GM19324 (cell line): Measurements from ENCODE around the gene PCDHGC4.
A peak's percentile ranks its signal among the peaks of the same experiment; 100 is the strongest.

Source experiments
- ATAC-seq: cut with Tn5 transposase; IDR thresholded peaks from one replicate; pipeline ENCODE4 v1.9.1; 2021; ENCODE audit warnings: mild to moderate bottlenecking, moderate library complexity; ENCODE audit not compliant: unreplicated experiment, low FRiP score

Gene PCDHGC4

DNA sequence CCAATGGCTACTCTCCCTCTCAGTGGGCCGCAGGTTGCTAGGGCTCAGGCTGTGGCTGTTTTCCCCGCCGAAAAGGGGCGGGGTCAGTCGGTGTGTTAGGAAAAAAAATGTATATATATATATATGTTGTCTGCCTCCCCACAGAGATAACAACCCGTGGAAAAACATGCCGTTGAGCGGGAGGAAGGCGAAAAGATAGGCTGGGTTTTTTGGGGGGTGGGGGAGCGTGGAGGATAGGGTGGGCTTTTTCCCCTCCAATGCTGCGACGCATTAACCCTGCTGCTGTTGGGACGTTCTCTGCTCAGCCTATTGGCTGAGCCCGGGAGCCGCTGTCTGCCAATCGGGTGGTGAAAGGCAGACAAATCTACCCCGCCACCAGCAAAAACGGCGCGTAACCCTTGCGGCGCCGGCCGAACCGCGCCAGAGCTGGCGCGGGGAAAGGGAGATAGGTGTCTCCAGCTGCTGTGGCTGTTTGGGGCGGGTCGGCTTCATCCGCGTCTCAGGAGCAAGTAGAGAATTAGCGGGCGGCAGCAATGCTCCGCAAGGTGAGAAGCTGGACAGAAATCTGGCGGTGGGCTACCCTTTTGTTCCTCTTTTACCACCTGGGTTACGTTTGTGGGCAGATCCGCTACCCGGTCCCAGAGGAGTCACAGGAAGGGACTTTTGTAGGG lies at the start of gene PCDHGC4:
Gene PCDHGC4, plus strand, starts transcription at position 390 of the 671 bp plus-strand sequence. Its CDS starts 144 bp downstream, at position 534.
- ATAC-seq, result no peak

DNA sequence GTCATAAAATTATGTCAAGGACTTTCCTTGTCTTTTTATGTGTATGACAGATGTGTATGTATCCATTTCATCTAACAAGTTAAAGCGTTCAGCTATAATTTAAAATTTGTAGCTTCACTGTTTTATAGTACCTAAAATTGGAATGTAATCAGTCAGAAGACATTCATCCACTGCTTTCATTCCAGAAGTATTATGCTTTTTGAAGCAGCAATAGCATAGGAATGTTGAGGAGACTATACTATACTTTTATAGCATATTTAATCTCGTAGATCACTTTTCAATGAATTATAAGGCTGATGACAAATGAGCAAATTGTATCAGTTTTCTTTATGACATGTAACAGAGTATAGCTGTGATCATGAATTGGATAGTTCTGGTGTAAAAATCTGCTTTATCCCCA lies 47.6 kb upstream of the PCDHGC4 start:
- ATAC-seq, result no peak

DNA sequence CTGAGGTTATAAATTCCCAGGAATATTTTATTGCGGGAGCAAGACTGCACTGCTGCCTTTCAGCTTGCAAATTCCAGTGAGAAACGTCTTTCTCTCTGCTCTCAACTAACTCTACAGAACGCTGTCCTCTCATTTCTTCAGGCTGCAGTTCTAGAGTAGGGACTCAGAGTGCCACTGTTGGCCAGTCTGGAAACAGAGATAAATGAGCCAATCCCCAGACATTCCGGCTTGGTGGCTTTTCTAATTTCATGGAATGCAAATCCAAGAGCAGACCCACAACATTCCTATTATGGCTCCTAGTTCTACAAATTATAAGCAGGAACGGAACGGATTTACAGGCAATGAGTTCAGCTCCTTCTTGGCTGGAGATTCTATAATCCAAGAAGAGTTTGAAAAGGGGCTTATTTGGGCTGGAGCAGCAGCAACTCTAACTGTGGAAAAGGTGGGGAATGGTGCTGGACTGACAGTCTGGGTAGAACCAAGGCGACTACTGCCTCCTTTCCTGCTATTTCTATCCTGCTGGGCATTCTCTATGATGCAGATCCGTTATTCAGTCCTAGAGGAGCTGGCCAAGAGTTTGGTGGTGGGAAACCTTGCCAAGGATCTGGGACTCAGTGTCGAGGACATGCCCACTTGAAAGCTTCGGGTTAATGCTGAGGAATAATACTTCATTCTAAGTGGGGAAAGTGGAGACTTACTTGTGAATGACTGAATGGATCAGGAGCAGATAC lies 45.3 kb upstream of the PCDHGC4 start:
- ATAC-seq, result no peak

DNA sequence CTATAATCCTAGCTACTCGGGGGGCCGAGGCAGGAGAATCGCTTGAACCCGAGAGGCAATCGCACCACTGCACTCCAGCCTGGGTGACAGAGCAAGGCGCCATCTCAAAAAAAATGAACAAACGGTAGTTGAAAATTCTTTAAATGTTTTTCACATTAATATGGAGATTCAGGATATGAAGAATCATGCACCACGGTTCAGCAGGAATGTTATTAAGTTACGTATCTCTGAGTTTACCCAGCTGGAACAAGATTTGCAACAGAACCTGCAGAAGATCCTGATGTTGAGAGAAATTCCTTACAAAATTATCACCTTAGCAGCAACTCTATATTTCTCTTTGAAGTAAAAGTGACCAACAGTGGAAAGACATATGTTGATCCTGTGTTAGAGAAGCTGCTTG lies 44.5 kb upstream of the PCDHGC4 start:
- no peak for ATAC-seq

DNA sequence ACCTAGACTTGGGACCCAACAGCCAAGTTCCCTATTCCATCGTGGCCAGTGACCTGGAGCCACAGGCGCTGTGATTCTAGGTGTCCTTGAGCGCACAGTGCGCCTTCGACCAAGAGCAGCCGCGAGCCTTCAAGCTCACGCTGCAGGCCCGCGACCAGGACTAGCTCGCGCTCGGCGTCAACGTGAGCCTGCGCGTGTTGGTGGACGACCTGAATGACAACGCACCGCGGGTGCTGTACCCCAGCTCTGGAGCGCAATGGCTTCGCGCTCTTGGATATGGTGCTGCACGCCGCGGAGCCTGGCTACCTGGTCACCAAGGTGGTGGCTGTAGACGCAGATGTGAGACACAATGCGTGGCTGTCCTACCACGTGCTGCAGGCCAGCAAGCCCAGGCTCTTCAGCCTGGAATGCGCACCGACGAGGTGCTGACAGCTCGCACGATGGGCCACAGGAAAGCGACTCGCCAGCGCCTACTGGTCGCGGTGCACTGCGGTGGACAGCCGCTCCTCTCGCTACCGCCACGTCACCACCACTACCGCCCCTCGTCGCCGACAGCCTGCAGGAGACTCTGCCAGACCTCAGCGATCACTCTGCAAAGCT lies 43.2 kb upstream of the PCDHGC4 start:
- ATAC-seq, result no peak

DNA sequence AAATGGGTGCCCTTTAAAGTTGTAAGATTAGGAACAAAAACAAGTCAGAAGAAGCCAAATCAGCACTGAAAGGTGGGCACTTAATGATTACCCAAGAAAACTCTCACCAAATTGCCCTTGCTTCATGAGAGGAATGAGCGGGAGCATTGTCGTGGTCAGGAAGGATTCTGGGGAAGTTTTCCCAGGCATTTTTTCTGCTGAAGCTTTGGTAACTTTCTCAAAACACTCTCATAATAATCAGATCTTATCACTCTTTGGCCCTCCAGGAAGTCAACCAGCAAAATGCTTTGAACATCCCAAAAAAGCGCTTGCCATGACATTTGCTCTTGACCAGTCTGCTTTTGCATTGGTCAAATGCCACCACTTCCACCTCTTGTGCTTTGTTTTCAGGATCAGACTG lies 19.5 kb upstream of the PCDHGC4 start:
- ATAC-seq, result no peak

DNA sequence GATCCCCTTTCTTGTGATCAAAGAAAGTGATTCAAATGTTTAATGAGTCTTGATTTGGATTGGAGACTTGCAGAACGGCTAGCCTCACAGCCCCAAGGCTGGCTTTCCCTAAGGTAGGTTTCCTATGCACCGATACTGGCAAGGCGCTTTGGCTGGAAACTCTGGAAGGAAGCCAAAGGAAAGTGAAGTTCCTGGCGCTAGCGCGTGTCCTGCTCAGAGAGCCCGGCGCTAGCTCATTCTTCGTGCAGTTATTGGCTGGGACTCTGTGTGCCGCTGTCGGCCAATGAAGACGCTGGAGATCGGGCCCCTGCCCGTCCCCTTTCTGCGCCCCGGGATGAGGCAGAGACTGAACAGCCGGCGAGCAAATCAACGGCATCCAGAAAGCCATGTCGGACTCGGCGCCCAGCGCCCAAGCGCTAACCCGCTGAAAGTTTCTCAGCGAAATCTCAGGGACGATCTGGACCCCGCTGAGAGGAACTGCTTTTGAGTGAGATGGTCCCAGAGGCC lies 9.2 kb upstream of the PCDHGC4 start, which contains the start of gene PCDHGC3:
Gene PCDHGC3, plus strand, starts transcription at position 342 of the 507 bp plus-strand sequence. Its CDS starts 151 bp downstream, at position 493.
- peak; percentile 99 for ATAC-seq

DNA sequence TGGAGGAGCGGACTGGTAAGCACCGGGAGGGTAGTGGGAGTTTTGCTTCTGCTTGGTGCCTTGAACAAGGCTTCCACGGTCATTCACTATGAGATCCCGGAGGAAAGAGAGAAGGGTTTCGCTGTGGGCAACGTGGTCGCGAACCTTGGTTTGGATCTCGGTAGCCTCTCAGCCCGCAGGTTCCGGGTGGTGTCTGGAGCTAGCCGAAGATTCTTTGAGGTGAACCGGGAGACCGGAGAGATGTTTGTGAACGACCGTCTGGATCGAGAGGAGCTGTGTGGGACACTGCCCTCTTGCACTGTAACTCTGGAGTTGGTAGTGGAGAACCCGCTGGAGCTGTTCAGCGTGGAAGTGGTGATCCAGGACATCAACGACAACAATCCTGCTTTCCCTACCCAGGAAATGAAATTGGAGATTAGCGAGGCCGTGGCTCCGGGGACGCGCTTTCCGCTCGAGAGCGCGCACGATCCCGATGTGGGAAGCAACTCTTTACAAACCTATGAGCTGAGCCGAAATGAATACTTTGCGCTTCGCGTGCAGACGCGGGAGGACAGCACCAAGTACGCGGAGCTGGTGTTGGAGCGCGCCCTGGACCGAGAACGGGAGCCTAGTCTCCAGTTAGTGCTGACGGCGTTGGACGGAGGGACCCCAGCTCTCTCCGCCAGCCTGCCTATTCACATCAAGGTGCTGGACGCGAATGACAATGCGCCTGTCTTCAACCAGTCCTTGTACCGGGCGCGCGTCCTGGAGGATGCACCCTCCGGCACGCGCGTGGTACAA lies 8.5 kb upstream of the PCDHGC4 start:
- peak; percentile 27 for ATAC-seq

DNA sequence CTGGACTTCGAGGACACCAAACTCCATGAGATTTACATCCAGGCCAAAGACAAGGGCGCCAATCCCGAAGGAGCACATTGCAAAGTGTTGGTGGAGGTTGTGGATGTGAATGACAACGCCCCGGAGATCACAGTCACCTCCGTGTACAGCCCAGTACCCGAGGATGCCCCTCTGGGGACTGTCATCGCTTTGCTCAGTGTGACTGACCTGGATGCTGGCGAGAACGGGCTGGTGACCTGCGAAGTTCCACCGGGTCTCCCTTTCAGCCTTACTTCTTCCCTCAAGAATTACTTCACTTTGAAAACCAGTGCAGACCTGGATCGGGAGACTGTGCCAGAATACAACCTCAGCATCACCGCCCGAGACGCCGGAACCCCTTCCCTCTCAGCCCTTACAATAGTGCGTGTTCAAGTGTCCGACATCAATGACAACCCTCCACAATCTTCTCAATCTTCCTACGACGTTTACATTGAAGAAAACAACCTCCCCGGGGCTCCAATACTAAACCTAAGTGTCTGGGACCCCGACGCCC lies 7.7 kb upstream of the PCDHGC4 start:
- ATAC-seq, result no peak

DNA sequence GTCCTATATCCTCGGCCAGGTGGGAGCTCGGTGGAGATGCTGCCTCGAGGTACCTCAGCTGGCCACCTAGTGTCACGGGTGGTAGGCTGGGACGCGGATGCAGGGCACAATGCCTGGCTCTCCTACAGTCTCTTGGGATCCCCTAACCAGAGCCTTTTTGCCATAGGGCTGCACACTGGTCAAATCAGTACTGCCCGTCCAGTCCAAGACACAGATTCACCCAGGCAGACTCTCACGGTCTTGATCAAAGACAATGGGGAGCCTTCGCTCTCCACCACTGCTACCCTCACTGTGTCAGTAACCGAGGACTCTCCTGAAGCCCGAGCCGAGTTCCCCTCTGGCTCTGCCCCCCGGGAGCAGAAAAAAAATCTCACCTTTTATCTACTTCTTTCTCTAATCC lies 7.0 kb upstream of the PCDHGC4 start:
- no peak for ATAC-seq

DNA sequence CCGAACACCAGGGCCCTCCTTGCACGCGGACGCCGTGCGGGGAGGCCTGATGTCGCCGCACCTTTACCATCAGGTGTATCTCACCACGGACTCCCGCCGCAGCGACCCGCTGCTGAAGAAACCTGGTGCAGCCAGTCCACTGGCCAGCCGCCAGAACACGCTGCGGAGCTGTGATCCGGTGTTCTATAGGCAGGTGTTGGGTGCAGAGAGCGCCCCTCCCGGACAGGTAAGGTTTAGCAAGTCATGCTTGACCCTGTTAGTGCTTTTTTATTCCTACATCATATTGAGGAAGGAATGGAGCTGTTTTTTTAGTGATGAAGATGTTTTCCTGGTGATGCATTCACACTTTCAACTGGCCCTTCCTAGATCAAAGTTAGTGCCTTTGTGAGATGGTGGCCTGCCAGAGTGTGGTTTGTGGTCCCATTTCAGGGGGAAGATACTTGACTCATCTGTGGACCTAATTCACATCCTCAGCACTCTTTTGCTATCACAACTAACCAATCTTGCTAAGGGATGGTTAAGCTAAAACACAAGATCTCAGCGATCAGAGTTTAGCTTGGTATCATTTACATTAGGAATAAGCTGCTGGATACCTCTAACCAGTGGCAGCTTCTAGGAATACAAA lies 6.4 kb upstream of the PCDHGC4 start:
- ATAC-seq, result no peak

DNA sequence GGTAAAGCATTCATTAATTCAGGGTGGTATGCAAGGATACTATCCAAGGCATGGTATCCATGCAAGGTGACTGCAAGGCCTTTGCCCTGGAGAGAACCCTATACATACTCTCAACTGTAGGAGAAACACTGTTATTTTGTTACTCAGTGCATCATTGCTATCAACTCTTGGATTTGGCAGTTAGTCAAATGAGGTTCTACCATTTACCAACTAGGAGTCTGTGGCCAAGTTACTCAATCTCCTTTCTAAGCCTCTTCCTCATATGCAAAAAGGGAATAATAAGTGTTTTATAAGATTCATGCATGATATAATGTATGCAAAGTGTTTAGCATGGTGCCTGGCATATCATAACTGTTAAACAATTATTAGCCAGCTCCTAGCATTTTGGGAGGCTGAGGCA lies 5.1 kb upstream of the PCDHGC4 start:
- ATAC-seq, result no peak

DNA sequence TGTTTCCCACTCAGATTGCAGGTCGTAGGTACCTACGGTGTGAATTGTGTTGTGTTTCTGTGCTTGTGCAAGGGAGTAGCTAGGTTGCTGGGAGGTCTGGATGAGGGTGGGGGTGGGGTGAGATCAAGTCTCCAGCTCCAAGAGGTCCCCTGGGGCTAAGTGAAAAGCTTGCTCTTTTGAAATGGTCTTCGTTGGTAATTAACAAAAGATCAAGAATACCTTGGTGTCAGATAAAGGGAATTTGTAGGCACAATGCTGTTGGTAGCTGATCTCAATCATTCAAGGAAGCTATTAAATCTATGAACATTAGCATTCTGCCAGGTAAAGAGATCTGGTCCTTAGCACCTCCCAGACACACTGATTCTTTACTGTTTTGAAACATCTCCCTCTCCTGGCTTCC lies 928 bp upstream of the PCDHGC4 start:
- no peak for ATAC-seq

DNA sequence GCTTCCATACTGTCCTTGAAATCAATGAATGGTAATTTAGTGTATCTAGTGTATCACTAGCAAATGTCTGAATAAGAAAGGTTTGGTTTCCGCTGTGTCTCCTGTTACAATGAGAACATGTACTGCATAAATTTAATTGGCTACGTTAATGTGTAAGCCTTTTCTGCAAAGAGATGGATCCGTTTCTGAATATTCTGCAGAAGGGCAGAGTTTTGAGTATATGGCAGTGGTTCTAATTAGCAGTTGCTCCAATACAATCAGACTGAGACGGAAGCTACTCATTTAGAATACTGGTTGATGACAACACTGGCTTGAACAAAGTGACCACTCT lies 555 bp upstream of the PCDHGC4 start:
- no peak for ATAC-seq

DNA sequence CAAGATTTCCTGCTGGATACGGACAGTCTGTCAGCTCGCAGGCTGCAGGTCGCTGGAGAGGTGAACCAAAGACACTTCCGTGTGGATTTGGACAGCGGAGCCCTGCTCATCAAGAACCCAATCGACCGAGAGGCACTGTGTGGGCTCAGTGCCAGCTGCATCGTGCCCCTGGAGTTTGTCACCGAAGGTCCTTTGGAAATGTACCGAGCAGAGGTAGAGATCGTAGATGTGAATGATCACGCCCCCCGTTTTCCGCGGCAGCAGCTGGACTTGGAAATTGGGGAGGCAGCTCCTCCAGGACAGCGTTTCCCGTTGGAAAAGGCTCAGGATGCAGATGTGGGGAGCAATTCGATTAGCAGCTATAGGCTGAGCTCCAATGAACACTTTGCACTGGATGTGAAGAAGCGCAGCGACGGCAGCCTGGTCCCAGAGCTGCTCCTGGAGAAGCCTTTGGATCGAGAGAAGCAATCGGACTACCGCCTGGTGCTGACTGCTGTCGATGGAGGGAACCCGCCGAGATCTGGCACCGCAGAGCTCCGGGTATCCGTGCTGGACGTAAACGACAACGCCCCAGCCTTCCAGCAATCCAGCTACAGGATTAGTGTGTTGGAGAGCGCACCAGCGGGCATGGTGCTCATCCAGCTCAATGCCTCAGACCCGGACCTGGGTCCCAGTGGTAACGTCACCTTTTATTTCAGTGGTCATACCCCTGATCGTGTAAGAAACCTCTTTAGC lies 658 bp downstream of the PCDHGC4 start:
- no peak for ATAC-seq

DNA sequence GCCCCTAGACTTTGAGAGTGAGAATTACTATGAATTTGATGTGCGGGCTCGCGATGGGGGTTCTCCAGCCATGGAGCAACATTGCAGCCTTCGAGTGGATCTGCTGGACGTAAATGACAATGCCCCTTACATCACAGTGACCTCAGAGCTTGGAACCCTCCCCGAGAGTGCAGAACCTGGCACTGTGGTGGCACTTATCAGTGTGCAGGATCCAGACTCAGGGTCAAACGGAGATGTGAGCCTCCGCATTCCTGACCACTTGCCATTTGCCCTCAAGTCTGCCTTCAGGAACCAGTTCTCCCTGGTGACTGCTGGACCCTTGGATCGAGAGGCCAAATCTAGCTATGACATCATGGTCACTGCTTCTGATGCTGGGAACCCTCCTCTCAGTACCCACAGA lies 1.3 kb downstream of the PCDHGC4 start:
- no peak for ATAC-seq

DNA sequence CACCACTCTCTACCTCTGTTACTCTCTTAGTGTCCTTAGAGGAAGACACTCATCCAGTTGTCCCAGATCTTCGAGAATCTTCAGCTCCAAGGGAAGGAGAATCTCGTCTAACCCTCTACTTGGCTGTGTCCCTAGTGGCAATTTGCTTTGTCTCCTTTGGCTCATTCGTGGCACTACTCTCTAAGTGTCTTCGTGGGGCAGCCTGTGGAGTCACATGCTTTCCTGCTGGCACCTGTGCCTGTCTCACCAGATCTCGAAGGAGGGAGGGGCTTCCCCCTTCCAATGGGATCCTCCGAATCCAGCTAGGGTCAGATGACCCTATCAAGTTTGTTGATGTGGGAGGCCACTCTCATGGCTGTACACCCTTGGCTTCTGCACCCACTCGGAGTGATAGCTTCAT lies 2.3 kb downstream of the PCDHGC4 start:
- ATAC-seq, result no peak

DNA sequence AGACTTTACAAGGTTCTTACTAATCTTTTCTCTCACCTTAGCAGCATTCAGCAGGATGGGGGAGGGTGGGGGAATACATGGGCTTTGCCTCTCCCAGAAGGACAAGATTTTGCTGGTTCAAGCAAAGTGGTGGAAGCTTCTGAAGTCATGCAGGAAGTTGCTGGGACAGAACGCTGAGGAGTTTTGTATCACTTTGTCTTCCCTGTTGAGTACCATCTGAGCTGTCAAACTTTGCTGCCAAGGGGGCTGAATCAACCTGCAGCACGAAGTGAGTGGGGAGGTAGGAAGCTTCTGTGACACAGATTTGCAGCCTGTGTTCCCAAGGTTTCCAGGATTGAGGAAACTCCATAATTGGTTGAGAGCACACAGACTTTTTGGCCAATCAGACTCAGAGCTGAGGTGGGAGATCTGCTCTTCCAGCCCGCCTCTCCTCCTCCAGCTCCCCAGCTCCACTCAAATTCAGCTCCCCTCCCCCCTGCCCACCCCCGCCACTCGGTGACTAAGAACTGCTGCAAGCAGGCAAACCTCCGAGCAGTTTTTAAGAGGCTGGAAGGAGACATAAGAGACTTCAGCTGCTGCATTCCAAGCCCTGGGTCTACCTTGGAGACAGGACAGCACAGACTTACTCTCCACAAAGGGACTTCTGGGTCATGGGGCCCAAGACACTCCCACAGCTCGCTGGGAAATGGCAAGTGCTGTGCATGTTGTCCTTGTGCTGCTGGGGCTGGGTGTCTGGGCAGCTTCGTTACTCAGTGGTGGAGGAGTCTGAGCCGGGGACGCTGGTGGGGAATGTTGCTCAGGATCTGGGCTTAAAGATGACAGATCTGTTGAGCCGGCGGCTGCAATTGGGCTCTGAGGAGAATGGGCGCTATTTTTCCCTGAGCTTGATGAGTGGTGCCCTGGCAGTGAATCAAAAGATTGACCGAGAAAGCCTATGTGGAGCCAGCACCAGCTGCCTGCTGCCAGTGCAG lies 4.0 kb downstream of the PCDHGC4 start, which contains the start of gene PCDHGC5:
Gene PCDHGC5, plus strand, starts transcription at position 491 of the 971 bp plus-strand sequence. Its CDS starts 160 bp downstream, at position 651.
- no peak for ATAC-seq
